GM12891 (cell line): ENCODE results near the gene CALHM1.

Experiments used
- DNase-seq: peaks from one replicate; pipeline ENCODE4 v3.0.0; 2011; ENCODE audit warnings: low spot score; ENCODE audit not compliant: insufficient read length
- FAIRE-seq: peaks from 2 replicates; lab custom pipeline; 2011; peaks lifted over from hg19 to GRCh38; lab: Jason Lieb, UNC
- PAX5 ChIP-seq: IDR thresholded peaks from 2 replicates; pipeline ENCODE4 v1.6.1; 2011; ENCODE audit warnings: low read length, moderate library complexity, mild to moderate bottlenecking; ENCODE audit not compliant: insufficient read depth, severe bottlenecking
- POLR2A ChIP-seq: IDR thresholded peaks from 2 replicates; pipeline ENCODE4 v1.6.1; 2011; ENCODE audit warnings: low read depth, low read length, control low read depth
- POLR2AphosphoS5 ChIP-seq: IDR thresholded peaks from 2 replicates; pipeline ENCODE4 v1.6.1; 2011; ENCODE audit warnings: low read depth, low read length, control low read depth
- POU2F2 ChIP-seq: IDR thresholded peaks from 2 replicates; pipeline ENCODE4 v1.6.1; 2011; ENCODE audit warnings: low read depth, mild to moderate bottlenecking, control low read depth, low read length, moderate library complexity
- SPI1 ChIP-seq: IDR thresholded peaks from 2 replicates; pipeline ENCODE4 v1.6.1; 2011; ENCODE audit warnings: low read depth, low read length, control low read depth
- TAF1 ChIP-seq: IDR thresholded peaks from 2 replicates; pipeline ENCODE4 v1.6.1; 2011; ENCODE audit warnings: low read depth, low read length, control low read depth

The CALHM1 gene

DNA sequence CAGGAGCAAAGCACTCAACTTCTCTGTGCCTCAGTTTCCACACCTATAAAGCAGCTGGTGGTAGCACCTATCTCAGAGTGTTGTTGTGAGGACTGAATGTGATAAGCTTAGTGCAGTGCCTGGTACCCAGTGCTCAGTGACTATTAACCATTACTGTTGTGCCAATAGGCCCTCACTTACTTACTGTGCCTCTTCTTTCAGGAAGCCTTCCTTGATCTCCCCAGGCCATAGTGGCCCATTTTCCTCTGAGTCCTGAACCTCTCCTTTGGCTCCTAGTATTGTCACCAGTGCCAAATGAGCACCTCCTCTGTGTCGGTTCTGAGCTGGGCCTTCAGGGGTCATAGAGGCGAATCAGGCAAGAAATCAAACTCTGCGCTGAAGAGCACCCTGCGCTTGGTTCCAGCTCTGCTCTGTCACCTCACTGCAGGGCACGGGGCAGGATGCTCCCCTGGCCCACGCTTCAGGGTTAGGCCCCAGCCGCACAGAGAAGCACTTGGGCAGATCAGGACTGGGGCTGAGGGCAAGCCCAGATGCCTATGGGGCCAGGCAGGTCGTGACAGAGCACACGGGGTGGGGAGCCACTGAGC is 2.5 kb downstream of the CALHM1 start:
- DNase-seq (no peak), FAIRE-seq (no peak)
- TF ChIP-seq TAF1: no peak
- TF ChIP-seq POU2F2: no peak
- TF ChIP-seq SPI1: no peak
- TF ChIP-seq POLR2AphosphoS5: no peak
- no peak for TF ChIP-seq PAX5
- no peak for TF ChIP-seq POLR2A

DNA sequence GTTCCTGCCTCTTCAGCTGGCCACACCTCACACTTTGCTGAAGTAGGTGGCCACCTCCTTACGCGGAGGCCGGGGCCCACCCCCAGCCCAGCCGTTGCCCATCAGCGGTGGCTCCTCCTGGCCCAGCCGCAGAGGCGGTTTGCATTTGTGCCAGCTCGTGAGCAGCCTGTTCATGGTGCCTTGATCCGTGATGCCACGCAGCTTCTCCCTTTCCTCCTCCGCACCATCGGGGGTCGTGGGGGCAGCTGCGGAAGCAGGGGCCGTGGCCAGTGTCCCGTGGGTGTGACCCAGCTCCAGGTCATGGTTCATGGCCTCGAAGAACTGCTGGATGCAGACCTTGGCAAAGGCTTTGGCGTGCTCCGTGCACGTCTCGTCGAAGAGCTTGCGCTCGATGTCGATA is 3.5 kb downstream of the CALHM1 start:
- no peak for FAIRE-seq

DNA sequence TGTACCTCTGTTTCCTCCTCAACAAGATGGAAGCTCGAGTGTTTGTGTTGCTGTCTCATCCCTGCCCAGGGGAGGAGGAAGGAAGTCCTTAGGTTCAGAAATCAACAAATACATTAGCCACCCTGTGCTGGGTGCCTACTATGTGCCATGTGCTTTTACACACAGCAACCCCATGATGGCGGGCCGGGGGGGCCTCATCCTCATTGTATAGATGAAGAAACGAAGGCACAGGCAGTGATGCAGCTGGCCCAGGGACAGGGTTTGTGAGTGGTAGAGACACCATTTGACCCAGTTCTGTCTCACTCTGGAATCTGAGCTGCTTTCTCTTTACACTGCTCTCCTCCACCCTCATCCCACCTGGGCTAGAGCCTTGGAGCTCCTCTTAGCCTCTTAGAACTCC is 4.7 kb downstream of the CALHM1 start:
- TF ChIP-seq POLR2AphosphoS5: no peak
- TF ChIP-seq POLR2A: no peak
- no peak for TF ChIP-seq TAF1
- no peak for TF ChIP-seq SPI1
- no peak for TF ChIP-seq POU2F2
- no peak for TF ChIP-seq PAX5

More for the DNA sequence above, 3.5 kb downstream of the CALHM1 start:
- DNase-seq: no peak
- no peak for TF ChIP-seq POLR2AphosphoS5
- TF ChIP-seq TAF1: no peak
- TF ChIP-seq PAX5: no peak

DNA sequence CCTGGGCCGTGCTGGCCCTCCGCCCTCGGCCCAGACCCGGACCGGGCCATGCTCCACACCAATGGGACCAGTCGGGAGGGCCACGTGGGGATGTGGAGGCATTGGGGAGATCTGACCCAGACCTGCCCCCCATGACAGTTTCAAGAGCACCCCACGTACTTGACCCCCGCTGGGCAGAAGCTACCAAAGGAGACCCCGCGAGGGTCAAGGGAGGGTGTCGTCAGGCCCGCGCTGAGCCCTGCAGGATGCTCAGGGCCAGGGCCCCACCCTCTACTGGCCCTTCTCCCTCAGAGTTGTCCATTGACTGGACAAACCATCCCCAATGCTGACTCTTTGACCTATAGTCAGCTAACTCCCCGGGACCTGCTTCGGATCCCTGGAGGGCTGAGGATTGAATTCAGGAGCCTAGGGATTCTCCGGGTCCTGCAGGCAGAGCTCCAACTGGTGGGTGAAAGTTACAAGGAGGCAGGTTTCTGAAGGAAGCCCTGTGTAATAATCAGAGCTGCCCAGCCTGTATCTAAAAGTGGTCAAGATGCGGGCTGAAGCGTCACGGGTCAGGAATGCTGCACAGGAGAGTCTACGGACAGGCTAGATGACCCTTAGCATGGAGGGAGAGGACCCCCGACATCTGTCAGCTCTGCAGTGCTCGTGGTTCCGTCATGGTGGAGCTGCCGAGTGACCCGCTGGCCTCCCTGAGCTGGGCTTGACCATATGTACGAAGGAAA is 6.0 kb downstream of the CALHM1 start:
- FAIRE-seq (no peak), DNase-seq (no peak)
- TF ChIP-seq POLR2AphosphoS5: no peak
- TF ChIP-seq POU2F2: no peak
- TF ChIP-seq PAX5: no peak
- no peak for TF ChIP-seq TAF1
- TF ChIP-seq POLR2A: no peak
- TF ChIP-seq SPI1: no peak

More for the DNA sequence above, 4.7 kb downstream of the CALHM1 start:
- FAIRE-seq (no peak), DNase-seq (no peak)

DNA sequence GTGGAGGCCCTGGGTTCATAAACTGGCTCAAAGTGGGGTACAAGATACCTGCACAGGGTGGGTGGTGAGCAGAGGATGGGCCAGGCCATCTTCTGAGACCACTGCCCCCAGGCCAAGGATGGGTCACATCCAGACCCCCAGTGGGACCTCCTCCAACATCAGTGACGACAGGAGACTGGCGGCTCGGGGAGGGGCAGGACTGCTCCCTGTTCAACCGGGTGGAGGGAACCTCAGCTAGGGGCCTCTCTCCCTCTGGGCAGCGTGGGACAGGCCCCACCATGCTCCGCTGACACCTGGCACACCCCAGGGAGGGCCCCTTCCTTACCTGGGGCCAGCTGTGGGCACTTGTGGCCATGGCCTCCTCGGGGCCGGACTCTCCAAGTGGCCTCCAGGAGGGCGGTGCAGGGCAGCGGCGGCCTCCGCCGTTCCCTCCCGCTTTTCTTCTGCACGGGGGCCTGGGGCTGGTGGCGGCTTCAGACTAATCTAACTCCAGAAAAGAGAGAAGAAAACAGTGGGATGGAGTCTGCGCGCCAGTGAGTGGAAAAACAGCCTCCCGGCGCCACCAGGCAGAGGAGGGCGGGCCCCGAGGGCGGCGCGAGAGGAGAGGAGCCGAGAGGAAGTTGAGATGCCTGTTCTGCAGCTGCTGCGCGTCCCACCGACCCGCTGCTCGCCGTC is 6.7 kb downstream of the CALHM1 start, which contains the start of gene CALHM2:
Gene CALHM2 (minus strand): TSS at position 540 of the 675 bp plus-strand sequence. CDS start 2,429 bp downstream, outside the sequence.
- peak; percentile 90 for FAIRE-seq
- TF ChIP-seq POLR2AphosphoS5: 0 out of 2 replicates have a peak, but pooled peaks have one; percentile 0
- TF ChIP-seq SPI1: peak; percentile 43
- TF ChIP-seq POU2F2: no peak
- DNase-seq: peak; percentile 89

DNA sequence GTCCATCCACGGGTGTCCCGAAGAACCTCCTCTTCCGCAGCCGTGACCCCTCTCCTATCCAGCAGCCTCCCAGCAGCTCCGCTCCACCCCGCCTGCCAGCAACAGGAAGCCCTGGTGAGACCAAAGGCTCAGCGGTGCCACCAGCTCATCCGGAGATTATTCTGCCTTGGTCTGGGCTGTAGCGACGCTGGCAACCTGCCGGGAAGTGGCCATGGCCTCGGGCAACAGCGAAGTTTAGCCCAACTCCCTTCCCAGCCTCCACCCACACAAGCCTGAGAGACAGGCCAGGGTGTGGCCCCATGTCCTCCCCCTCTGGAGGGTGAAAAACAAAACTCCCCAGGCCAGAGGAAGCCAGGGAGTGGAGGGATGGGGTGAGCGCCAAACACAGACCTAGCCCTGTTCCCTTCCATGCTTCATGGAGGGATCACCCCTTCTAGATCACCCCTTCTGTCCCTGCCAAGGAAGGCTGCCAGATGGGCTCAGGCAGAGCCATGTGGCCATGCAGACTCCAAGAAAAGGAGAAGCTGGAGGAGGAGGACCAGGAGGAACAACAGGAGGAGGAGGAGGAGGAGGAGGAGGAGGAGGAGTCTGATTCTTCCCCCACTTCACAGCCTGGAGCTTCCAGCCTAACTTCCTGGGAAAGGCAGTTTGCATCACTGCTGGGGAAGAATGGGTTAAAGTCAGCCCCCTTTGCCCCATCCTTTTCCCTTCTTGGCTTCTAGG is 7.4 kb downstream of the CALHM1 start:
- FAIRE-seq: peak; percentile 77
- DNase-seq: peak; percentile 57
- TF ChIP-seq TAF1: no peak
- no peak for TF ChIP-seq PAX5
- TF ChIP-seq POLR2A: no peak
- no peak for TF ChIP-seq POLR2AphosphoS5
- TF ChIP-seq SPI1: no peak
- no peak for TF ChIP-seq POU2F2

DNA sequence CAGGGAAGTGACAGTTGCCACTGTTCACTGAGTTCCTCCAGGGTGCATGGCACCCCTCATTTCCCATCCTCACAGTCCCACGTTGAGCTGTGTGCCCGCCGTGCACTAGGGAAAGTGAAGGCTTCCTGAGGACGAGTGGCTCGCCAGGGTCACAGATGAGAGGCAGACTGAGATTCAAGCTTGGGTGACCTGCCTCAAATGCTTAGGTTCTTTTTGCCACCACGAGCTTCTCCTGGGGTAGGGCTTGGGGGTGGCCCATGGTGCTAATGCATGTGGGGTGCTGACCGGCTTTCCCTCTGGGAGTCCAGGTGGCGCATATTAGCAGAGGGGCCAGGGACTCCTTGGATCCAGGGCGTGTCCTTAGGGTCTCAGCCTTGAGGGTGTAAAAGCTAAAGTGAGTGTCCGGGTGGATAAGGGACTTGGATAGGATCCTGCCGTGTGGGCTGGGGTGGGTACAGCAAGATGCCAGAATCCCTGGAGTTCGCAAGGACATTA is 8.5 kb downstream of the CALHM1 start:
- DNase-seq (no peak), FAIRE-seq (no peak)
- TF ChIP-seq POLR2A: no peak
- TF ChIP-seq POU2F2: no peak
- TF ChIP-seq PAX5: no peak
- no peak for TF ChIP-seq SPI1
- TF ChIP-seq POLR2AphosphoS5: no peak
- no peak for TF ChIP-seq TAF1

DNA sequence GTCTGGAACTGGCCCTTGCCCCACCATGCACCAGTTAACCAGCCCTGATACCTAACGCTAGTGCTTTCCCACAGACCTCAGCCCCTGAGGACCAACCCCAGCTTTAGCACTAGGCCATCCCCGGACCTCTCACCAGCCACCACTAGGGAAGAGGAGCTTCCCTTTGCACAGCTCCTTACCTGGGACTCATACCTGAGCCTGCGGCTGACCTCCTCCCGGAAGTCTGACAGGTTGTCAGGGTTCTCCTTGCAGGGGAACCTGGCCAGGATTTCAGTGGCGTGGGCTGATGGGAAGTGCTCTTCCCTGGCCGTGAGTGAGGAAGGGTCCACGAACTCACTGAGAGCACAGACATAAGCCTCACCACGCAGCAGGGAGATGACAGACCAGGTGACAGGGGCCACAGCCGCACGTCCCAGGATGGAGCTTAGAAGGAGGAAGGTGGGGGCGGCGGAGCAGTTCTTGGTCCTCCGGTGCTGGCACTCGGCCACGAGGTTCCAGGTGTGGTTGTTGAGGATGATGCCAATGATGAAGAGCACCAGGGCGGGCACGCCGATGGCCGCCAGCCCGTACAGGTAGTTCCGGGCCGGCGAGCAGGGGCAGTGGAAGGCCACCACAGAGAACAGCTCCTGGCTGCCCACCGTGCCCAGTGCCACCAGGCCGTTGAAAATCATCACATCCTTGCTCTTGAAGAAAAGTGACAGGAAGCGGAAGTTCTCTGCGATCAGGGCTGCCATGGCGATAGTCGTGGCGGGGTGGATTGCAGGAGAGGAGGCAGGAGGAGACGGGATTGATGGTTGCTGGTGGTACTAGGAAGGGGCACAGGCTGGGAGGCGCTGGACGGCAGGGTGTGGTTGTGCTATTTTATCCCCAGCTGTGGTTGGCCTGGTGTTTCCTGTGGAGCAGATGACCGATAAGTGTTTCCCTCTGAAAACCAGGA is 9.2 kb downstream of the CALHM1 start:
- TF ChIP-seq SPI1: no peak
- DNase-seq: no peak
- FAIRE-seq: no peak

DNA sequence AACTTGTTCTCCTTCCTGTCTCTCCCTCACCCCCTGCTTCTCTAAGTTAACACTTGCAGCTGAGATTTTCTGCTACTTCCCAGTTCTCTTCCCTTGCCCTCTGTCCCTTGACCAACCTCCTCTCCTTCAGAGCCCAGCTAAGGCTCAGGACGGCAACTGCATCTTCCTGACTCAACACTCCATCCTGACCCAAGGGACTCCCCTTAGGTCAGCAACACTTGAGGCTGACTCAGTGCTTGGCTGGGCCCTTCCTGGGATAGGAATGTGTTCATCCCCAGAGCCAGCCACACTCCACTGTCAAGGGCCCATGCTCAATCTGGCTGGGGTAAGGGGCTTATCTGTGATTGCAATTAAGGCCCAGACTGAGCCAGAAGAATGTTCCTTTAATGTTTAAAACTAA is 10.0 kb downstream of the CALHM1 start:
- TF ChIP-seq POU2F2 (no peak), POLR2AphosphoS5 (no peak), POLR2A (no peak), PAX5 (no peak), SPI1 (no peak), TAF1 (no peak)
- DNase-seq: no peak
- no peak for FAIRE-seq
